SH-SY5Y (cell line): ENCODE results near the gene ABHD11.

ENCODE experiments used
- GATA2 ChIP-seq: IDR thresholded peaks from 2 replicates; pipeline ENCODE4 v1.6.1; 2011; ENCODE audit warnings: mild to moderate bottlenecking, low read depth, low read length
- GATA3 ChIP-seq: IDR thresholded peaks from 2 replicates; pipeline ENCODE4 v1.6.1; 2011; ENCODE audit warnings: low read depth, mild to moderate bottlenecking, low read length, moderate library complexity

ABHD11 gene

GRCh38 chr7:73761854-73762658 lies 23.5 kb upstream of the ABHD11 start:
- no peak for TF ChIP-seq GATA2

DNA sequence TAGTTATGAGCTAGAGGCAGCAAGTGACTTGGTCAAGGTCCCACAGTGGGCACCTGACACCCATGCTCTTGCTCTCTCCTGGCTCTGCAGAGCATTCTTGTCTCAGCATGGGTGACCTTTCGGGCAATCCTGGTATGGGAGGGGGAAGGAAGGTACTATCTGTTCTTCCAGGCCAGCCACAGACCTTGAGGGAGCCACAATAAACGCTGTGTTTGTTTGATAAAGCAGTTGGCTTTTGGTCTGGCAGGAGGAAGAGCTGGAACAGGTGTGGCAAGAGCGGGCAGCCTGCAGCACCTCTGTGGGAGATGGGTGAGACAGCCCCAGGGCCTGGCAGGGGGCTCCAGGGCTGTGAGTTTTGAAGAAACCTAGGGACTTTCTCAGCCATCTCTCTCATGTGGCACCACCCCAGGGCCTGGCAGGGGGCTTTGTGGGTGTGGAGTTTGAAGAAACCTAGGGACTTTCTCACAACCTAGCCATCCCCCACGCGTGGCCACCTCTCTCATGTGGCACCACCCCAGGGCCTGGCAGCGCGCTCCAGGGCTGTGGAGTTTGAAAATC lies 20.1 kb upstream of the ABHD11 start:
- TF ChIP-seq GATA3 = no peak
- no peak for TF ChIP-seq GATA2

GRCh38 chr7:73749931-73750776 lies 11.6 kb upstream of the ABHD11 start:
- TF ChIP-seq GATA2 = no peak
- TF ChIP-seq GATA3 = no peak

GRCh38 chr7:73746378-73746777 lies 7.8 kb upstream of the ABHD11 start:
- TF ChIP-seq GATA3 (no peak), GATA2 (no peak)

GRCh38 chr7:73742753-73743641 lies 4.4 kb upstream of the ABHD11 start:
- TF ChIP-seq GATA2 (no peak), GATA3 (no peak)

DNA sequence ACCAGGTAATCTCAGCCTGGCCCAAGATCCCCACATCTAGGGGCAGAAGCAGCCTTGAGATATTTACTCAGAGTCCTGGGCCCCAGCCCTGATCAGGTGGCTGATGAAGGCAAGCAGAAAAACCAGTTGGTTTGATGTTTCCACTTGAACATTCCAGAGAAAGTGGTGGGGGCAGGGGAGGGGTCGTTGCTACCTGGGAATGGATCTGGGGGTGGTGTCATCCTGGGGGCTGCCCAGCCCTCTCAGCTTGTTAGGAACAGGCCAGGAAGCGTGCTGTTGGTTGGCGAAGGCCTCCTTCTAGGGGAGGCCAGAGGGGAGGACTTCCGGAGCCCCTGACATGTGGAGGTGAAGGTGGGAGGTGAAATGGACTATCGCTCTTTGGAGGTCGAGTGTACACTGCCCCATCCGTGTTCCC lies 3.7 kb upstream of the ABHD11 start:
- no peak for TF ChIP-seq GATA3
- no peak for TF ChIP-seq GATA2

DNA sequence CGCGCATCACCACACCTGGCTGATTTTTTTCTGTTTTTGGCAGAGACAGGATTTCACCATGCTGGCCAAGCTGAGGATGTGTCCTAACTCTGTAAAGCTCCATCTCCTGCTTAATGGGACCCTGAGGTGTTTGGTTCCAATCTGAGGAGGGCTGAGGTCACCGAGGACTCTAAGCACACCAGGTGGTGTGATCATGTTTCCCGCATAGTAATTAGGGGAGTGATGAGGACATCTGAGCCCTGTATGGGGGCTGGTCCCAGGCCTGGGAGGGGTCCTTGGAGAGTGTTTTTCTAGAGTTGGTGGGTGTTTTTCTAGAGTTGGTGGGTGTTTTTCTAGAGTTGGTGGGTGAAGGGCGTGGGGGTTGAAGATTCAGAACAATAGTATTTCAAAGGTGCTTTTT lies 3.0 kb upstream of the ABHD11 start:
- no peak for TF ChIP-seq GATA2
- TF ChIP-seq GATA3 = no peak

GRCh38 chr7:73740771-73741170 lies 2.2 kb upstream of the ABHD11 start:
- TF ChIP-seq GATA3 (no peak), GATA2 (no peak)

DNA sequence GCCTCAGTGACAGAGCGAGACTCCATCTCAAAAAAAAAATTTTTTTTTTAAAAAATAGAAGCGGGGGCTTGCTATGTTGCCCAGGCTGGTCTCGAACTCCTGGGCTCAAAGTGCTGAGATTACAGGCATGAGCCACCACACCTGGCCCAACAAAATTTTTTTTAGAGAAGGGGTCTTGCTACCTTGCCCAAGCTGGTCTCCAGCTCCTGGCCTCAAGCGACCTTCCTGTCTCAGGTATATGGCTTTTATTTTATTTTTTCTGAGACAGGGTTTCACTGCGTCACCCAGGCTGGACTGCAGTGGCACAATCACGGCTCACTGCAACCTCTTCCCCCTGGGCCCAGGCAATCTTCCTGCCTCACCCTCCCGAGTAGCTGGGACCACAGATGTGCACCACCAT lies 1.6 kb upstream of the ABHD11 start:
- no peak for TF ChIP-seq GATA3
- TF ChIP-seq GATA2 = no peak

DNA sequence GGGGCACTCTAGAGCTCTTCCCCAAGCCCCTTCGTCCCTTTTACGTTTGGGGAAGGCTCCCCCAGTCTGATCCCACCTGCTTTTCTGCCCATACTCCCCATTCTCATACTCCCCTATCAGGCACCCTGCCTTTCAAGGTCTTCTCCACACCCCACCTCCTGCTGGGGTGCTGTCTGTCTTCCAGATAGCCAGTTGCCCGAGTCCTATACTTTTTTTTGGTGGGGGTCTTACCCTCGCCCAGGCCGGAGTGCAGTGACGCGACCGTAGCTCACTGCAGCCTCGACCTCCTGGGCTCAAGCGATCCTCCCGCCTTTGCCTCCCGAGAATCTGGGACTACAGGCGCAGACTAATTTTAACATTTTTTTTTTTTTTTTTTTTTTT lies 775 bp upstream of the ABHD11 start:
- no peak for TF ChIP-seq GATA2
- no peak for TF ChIP-seq GATA3

DNA sequence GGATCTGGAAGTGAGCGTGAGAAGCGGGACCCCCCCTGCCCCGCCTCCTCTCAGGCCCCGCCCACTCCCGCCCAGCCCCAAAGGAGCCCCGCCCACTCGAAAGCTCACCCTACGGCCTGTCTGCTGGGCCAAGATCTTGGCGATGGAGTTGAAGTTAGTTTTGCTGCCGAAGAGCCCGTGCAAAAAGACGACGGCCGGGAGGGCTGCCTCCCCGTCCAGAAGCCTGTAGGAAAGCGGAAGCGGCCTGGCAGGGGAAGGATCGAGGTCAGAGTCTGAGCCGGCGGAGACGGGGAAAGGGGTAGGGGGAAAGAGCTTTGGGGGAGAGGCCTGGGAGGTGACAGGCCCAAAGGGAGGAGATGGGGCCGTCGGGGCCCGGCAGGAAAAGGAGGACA lies 386 bp downstream of the ABHD11 start:
- TF ChIP-seq GATA3 (no peak), GATA2 (no peak)

GRCh38 chr7:73737491-73738219 lies 947 bp downstream of the ABHD11 start:
- no peak for TF ChIP-seq GATA2
- TF ChIP-seq GATA3 = no peak

GRCh38 chr7:73736885-73737284 lies 1.7 kb downstream of the ABHD11 start:
- TF ChIP-seq GATA3 = no peak
- no peak for TF ChIP-seq GATA2

DNA sequence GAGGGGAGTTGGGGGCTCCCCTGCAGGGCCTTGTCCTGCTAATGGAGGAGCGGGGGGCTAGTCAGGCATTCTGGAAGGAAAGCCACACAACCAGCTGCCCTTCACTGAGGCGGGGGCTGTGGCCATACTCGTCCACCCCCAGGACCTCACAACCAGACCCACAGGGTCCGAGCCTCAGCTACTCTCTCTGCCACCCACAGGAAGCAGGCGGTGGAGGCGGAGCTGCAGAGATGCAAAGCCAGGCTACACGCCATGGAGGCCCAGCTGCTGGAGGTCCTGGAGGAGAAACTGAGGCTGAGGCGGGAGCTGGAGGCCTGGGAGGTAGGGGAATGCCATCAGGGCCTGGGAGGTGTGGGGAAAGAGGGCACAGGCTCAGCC lies 3.1 kb downstream of the ABHD11 start:
- no peak for TF ChIP-seq GATA3
- TF ChIP-seq GATA2 = no peak
